NCI-H1930 (cell line): ENCODE measurements around the gene SPEM1.

Source experiments
- DNase-seq, 2 experiments: peaks; one replicate each; lab custom pipeline; 2025; lab: John Stamatoyannopoulos, UW

SPEM1 gene, protein sequence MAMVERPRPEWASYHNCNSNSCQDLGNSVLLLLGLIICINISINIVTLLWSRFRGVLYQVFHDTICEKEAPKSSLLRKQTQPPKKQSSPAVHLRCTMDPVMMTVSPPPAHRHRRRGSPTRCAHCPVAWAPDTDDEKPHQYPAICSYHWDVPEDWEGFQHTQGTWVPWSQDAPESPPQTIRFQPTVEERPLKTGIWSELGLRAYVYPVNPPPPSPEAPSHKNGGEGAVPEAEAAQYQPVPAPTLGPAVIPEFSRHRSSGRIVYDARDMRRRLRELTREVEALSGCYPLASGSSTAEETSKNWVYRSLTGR

DNA sequence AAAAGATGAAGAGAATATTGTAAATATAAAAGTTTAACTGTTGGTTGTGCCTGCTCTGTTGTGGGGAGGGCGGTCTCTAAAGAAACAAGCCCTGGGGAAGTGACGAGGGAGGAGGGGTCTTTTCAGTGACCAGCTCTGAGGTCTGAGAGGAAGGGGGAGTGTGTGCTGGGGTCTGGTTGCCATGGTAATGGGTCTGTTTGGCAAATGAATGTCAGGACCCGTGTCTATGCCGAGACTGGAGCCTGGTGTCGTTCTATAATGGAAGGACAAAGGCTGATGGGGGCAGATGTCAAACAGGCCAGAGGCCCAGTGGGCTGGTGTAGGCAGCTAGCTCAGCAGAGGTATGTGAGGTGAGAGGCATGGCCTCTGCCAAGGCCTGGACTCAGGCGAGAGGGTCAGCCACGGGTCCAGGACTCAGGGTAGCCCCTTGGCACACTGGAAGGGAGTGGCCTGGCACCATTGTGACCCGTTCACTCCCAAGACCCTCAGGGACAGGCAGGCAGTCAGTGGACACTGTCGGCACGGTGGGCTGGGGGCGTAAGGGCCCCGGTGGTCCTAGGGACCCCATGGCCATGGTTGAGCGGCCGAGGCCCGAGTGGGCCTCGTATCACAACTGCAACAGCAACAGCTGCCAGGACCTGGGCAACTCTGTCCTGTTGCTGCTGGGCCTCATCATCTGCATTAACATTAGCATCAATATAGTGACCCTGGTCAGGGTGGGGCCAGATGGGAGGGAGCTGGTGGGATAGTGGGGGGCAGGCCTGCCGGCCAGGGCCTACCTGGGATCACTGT, at the start of gene SPEM1:
SPEM1 (plus strand) TSS at position 506 of the 792 bp plus-strand sequence; CDS start at position 567, 61 bp downstream.
- no peak for DNase-seq

DNA sequence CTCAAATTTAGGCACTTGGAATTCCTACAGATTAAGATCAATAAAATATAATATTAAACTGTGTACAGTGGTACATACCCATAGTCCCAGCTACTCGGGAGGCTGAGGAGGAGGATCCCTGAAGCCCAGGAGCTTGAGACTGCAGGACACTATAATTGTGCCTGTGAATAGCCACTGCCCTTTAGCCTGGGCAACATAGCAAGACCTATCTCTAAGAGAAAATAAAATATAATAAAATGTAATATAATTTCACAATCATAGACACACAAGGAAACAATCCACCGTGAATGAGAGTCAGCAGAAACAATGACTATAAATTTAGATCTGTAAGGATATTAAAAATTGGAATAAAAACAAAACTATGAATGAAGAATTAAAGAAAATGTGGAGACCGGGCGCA, 49.3 kb upstream of the SPEM1 start:
- no peak for DNase-seq

DNA sequence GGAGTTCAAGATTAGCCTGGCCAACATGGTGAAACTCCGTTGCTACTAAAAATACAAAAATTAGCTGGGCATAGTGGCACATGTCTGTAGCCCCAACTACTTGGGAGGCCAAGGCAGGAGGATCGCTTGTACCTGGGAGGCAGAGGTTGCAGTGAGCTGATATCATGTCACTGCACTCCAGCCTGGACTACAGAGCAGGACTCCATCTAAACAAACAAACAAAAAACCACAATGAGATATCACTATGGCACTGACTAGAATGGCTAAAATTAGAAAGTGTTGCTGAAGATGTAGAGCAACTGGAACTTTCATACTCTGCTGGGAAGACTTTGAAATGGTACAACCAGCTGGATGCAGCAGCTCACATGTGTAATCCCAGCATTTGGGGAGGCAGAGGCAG, 45.8 kb upstream of the SPEM1 start:
- DNase-seq = no peak

DNA sequence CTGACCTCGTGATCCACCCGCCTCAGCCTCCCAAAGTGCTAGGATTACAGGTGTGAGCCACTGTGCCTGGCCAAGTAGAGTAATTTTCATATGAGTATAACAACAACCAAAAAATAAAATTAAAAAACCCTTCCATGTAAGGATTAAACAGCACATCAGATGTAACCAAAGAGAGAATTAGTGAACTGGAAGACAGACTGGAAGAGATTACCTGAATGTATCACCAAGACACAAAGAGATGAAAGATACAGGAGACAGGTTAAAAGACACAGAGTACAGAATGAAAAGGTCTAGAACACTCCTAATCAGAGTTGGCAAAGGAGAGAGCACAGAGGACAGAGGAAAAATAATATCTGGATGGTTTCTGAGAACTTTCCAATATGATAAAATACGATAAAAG, 41.0 kb upstream of the SPEM1 start:
- no peak for DNase-seq

DNA sequence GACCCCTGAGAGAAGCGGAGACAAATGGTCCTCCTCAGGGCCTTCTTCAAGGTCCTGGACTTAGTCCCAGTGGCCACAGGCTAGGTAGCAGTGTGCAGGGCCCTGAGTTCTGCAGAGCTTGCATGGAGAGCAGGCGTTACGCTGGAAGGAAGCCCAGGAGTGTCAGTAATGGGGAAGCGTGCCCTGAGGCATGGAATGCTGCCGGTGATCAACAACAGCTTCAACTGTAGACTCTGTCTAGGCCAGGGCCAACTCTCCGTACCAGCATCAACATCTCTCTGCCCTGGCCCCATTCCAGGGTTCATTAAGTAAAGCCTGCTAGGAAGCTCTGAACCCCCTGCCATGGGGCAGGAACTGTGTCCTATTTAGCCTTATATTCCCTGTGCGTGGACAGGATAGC, 39.8 kb upstream of the SPEM1 start:
- no peak for DNase-seq

DNA sequence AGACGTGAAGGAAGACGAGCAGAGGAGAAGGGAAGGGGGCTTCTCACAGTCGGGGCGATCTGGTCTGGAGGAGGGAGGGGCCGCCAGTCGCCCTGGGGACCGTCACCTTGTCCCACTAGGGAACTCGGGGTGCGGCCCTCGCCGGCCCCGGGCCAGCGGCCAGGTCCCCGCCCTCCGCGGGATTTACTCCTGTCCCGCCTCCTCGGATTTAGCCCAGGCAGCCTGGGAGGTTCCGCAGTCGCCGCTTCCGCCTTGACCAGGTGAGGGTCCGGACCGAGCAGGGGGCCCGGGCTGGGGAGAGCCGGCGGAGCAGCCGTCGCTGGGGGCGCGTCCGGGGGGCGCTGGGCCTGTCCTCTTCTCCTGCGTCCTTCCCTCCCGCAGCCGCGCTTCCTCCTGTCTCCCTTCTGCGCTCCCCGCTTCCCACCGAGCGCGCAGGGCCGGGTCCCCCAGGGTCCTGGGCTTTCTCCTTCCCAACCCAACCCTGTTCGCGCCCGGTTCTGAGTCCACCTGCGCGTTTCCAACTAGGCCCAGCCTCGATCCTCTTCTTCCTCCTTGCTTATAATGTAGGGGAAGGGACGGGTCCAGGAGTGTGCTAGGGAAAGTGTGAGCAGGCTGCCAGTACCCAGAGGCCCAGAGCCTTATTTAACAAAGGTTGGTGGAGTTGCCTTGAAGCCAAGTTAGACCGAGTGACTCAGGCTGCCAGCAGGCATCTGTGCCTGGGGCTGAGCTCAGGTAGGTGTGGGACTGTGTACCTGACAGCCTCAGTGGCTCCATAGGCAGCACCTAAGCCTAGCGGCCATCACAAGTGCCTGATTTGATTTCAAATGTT, 39.1 kb upstream of the SPEM1 start, which contains the start of gene TNK1:
TNK1 (plus strand) TSS at position 235 of the 829 bp plus-strand sequence. CDS start 1,838 bp downstream, outside the sequence.
- no peak for DNase-seq

DNA sequence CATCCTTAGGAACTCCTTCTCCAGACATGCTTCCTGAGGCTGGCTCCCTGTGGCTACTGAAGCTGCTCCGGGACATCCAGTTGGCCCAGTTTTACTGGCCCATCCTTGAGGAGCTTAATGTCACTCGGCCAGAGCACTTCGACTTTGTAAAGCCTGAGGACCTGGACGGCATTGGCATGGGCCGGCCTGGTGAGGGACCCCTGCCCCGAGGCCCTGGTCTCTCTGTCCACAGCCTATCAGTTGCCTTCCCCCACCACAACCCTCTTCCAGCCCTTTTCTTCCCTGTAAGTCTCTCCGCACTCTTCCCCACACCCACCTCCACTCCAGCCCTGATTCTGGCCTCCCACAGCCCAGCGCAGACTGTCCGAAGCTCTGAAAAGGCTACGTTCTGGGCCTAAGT, 37.2 kb upstream of the SPEM1 start:
- no peak for DNase-seq

DNA sequence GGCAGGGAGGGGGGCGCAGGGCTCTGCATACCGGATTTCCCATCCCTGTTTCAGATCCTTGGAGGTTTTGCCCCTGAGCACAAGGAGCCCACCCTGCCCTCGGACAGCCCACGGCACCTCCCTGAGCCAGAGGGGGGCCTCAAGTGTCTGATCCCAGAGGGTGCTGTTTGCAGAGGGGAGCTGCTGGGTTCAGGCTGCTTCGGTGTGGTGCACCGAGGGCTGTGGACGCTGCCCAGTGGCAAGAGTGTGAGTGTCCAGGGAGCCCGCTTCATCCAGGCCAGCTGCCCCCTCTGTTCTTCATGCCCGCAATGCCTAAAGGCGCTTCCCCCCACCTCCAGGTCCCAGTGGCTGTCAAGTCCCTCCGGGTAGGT, 36.8 kb upstream of the SPEM1 start:
- DNase-seq = no peak

DNA sequence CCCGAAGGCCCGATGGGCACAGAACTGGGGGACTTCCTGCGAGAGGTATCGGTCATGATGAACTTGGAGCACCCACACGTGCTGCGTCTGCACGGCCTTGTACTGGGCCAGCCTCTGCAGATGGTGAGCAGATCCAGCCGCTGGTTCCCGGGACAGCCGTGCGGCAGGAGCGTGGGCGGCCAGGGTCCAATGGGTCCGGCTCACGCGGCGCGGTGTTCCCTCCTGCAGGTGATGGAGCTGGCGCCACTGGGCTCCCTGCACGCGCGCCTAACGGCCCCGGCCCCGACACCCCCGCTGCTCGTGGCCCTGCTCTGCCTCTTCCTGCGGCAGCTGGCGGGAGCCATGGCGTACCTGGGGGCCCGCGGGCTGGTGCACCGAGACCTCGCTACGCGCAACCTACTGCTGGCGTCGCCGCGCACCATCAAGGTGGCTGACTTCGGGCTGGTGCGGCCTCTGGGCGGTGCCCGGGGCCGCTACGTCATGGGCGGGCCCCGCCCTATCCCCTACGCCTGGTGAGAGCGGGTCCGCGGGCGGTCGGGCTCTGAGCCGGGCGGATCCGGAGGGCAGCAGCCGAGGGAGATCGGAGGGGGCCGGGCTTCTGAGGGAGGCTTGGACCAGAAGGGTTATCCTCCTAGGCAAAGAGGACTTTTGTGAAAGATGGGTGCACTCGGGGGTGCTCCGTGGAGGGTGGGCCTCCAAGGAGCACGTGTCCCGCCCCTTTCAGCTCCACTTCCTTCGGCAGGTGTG, 36.2 kb upstream of the SPEM1 start:
- peak; percentile 55 to 74 for DNase-seq

DNA sequence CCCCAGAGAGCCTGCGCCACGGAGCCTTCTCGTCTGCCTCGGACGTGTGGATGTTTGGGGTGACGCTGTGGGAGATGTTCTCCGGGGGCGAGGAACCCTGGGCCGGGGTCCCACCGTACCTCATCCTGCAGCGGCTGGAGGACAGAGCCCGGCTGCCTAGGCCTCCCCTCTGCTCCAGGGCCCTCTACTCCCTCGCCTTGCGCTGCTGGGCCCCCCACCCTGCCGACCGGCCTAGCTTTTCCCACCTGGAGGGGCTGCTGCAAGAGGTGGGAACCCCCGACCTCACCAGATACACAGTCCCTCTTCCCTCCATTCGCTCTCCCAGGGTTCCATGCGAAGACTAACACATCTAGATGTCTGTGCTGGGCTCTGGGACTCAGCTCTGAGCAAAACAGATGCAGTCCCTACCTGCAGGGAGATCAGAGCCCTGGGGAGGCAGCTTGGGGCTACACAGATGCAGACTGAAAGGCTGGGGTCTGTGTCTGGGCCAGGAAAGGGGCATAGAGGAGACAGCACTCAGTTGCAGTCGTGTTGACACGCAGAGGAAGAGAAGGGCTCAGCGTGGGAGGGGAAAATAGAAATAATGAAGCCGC, 35.5 kb upstream of the SPEM1 start:
- no peak for DNase-seq

DNA sequence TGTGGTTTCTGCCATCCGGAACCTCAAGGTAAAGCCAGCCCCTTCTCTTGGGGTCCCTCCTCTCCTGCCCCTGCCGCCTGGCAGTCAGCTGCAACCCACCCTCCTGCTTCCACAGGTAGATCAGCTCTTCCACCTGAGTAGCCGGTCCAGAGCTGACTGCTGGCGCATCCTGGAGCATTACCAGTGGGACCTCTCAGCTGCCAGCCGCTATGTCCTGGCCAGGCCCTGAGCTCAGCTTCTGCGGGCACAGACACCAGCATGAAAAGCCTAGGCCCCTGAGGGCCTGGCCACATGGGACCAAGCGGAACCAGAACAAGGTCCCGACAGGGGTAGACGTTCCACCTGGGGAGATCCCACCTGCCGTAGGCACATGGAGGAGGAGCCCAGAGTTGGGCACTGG, 31.3 kb upstream of the SPEM1 start:
- no peak for DNase-seq

DNA sequence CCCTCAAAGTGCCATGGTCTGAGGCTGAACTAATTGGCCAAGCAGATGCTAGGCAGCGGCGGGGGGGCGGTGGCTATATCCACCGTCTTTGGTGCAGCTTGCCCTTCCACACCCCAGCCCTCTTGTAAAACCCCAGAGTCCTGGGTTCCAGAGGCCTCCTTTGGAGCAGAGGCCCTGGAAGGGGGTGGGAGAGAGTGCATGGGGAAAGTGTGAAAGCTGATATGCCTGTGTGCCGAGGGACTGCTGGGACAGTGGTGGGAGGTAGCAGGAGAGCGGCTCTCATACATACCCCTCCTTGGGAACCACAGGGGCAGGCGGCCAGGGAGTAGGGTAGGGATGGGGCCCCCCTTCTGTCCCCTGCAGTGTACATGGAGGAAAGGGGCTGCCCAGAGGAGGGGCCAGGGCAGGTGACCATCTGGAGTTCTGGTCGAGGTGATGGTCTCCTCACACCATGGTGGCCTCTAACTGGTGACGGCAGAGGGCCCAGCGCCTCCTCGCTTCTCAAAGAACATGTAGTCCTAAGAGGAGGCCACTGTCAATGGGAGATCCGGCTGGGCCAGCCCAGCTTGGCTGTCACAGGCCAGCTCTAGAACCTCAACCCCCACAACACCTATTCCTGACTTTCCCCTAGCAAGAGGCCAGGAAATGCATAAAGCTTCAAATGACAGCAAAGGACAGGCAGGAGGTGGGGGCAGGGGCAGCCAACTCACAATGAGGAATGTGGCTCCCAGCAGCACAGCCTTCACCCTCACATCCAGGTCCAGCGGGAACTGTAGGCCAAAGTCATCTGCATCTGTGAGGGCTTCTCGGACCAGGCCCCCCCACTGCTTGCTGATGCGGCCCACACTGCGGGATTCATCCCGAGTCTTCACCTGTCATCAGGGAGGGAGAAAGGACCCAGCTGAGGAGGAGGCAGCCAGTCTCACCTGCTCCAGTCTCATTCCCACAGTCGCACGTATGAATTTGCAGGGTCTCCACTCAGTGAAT, 29.9 kb upstream of the SPEM1 start:
- no peak for DNase-seq

DNA sequence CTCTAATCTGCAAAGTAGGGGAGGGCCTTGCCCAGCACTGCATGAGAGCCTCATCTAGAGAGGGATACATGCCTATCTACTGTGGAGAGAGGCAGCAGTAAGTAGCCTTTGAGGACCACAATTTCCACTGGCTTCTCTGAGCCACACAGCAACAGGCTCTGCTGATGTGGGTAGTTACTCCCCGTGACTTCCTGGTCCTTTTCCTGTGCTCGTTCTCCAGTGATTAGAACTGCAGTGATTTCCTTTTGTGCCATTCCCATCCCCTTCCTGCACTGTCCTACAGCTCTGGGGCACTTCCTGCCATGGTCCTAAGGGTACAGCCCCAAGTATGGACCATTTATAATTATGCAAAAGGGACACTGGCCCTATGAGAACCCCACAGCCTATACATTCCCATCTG, 28.8 kb upstream of the SPEM1 start:
- no peak for DNase-seq

DNA sequence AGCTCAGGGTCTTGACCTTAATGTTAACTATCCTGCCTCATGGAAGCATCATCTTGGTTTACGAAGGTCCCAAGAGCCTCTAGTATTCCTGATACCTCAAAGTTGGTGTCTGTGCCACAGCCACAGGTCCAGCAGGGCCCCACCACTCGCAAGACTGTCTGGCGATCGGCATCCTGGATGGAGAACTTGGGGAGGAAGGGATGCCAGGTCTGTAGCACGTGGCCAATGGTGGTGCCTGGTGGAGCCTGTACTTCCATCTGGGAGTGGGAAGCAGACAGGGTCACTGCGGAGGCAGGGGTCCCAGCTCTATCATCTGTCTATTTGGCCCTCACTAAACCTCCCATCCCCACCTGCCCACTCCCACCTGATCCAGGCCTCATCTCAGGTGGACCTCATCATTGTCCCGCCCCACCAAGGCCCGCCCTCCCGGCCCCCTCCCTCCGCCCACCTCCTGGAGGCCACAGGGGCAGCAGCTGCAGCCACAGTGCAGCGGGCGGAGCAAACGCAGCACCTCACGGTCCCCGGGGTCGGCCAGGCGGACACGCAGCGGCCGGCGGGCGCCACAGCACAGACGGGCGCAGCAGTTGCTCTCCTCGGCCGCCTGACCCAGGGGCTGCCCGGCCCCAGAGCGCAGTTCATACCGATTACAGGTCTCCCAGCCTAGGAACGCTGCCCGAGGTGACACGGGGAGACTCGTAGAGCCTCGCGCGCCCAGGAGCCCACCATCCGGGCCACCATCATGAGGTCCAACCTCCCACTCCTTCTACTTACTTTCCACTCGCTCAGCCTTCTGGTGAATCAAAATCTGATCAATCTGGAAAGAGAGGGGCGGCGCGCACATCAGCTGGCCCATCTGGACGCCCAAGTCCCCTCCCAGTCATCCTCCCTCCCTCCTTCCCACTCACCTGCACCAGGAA, 27.2 kb upstream of the SPEM1 start:
- DNase-seq = no peak

DNA sequence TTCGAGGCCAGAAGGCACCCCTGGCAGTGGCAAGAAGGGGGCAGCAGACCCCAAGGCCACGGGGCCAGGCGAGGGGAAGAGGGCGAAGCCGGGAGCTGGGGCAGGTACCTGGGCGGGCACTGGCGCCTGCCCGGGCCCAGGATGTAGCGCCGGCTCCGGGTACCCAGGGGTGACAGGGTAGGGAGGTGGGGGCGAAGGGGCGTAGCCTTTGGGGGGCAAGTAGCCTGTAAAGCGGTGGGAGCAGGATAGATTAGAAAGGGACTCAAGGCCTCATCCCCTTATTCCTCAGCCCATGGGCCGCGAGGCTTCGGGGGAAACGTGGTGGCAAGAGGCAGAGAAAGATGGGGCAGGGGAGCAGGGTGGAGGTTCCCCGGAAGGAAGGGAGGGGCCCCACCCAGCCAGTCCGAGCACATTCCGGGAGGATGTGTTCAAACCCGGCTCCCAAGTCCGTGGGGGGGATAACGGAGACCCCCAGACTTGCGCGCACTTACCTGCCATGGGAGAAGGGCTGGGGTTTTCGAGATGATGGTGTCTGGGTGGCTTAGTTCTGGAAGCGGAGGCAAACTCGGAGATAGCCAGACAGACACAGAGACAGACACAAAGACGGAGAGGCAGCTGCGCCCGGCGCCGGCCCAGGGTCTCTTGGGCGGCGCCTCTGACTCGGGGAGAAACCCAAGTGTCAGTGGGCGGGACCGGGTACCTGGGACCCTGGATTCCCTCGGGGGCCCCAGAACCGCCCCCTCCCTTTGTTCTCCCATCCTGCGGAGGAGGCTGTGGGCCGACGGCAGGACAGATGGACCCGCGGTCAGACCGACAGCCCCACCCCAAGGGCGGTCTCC, 26.3 kb upstream of the SPEM1 start:
- peak in 1 of 2 experiments; percentile 52 for DNase-seq

DNA sequence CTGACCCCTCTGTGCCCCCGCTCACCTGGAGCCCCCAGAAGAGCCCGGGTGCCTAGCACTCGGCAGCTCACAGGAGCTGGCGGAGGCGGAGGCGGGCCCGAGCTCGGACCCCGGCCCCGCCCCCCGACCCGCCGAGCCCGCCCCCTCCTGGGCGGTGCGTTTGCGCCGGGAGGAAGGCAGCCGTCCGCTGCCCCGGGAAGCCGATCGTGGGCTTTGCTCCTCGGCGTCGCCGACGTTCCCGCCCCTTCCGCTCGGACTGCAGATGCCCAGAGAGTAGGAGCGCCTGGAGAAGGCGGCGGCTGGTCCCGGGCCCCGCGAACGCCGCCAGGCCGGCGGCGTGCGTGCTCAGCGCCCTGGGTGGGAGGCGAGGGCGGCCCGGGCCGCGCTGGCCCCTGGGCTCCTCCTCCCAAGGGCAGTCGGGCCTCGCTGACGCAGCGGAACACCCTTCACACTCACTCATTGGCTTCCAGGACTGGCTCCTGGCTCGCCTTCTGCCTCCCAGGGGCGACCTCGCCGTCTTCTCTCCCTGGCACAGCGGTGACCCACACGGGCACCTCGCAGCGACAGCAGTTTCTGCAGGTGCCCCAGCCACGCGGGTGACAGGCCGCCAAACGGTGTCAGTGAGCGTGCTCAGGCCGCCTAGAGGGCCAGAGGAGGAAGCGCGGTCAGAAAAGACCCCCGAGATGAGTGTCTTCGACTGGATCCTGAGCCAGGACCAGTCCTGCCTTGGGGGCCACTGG, 25.5 kb upstream of the SPEM1 start, which contains the start of gene PLSCR3:
PLSCR3 (minus strand) TSS at position 74 of the 740 bp plus-strand sequence. CDS start 415 bp downstream, outside the sequence.
- DNase-seq = peak; percentile 58 to 69

DNA sequence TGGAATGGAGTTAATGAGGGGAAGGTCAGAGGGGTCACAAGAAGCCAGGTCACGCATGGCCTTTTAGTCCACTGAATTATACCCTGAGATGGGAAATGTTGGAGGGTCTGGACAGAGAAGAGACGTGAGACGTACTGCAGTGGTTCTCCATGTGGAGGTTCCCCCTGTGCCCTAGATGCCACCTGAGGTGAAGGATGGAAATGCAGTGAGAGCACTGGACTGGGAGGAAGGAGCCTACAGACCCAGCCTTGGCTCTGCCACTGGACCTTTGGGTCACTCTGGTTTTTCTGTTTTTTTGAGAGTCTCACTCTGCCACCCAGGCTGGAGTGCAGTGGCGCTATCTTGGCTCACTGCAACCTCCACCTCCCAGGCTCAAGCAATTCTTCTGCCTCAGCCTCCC, 24.0 kb upstream of the SPEM1 start:
- no peak for DNase-seq
